ENCODE data around the gene CEMIP. TPM values are rescaled to one million over a fixed set of nuclear protein-coding genes. Genes with fewer than 3 reads are reported as not detected.

The CEMIP gene
- total and polyA plus RNA-seq, 2 of the 13 experiments (the other 11 are each of a cell fraction or from before 2014, with no cell fraction given), result 4.3 to 28.5 TPM

GRCh38 chr15:80967451-80967850 is 188.3 kb downstream of the CEMIP start (continued):
- TF ChIP-seq HNRNPUL1 (IDR thresholded peaks at IDR 0.05; ENCODE audit: low read depth, low read length), result no peak

DNA sequence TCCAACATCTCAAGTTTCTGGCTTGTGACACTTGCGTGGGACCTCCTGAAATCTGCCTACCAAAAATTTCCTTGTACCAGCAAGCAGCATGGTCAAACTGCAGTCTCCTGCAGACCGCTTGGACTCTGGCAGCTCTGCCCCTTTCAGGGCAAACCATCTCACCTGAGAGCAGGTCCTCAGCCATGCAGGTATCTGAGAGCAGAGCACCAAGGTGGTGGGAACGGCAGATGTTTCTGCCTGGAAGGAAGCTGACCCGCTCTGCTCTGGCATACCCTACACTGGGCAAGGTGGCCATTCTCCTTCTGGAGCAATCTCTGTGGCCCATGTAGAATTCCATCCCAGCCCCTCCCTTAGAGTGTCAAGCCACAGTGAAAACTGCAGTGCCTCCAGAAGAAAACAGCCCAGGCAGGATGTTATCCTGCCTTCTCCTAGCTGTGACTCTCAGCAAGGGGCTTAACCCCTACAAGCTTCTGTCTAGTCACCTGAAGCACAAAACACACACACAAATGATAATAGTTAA is 188.9 kb downstream of the CEMIP start:
- CTCF ChIA-PET (ENCODE audit: low intra/inter-chr PET ratio, low total read pairs), result no interaction called here
- Histone ChIP-seq H3K4me2 (ENCODE audit: low read depth, low read length) (no peak overlapping the region), H3K4me3 (replicated peaks in 1 of 3; ENCODE audit: insufficient read depth in 1 of 3, low read depth in 2 of 3, low read length in 3 of 3) (no peak overlapping the region), H3K79me2 (ENCODE audit: insufficient read depth, low read length) (no peaks in the 10 kb centered on the region), H4K20me1 (ENCODE audit: insufficient read depth, low read length) (no peaks in the 10 kb centered on the region), H3K36me3 (replicated peaks in 1 of 2; ENCODE audit: control insufficient read depth in 1 of 2, insufficient read depth in 2 of 2, low read length in 2 of 2) (no peaks in the 10 kb centered on the region), H2AFZ (ENCODE audit: low read length) (no peak overlapping the region), H3K27me3 (ENCODE audit: control insufficient read depth in 1 of 2, insufficient read depth in 2 of 2, low read length in 2 of 2) (no peaks in the 10 kb centered on the region), H3K9me3 (ENCODE audit: low read length) (no peaks in the 10 kb centered on the region), H3K9ac (ENCODE audit: insufficient read depth, low read depth, low read length) (no peak overlapping the region), H3K27ac (ENCODE audit: extremely low read length, insufficient read depth, low read length) (no peak overlapping the region), H3K4me1 (ENCODE audit: insufficient read depth, low read length) (no peaks in the 10 kb centered on the region)
- intact Hi-C loops (cut with micrococcal nuclease; ENCODE audit: unreplicated experiment), result no loop called here
- in situ Hi-C loops (cut with HindIII; ENCODE audit: extremely low pct_ligation_motif_present, low pct_unique_long_range_greater_than_20kb), result loop anchor here (25.0 kb wide), 1 partner anchor 506 kb away; no protein-coding TSS in a partner anchor
- no peak for ATAC-seq
- BruUV-seq (replicated peaks), result no TSS peak
- no peak for DNase-seq (ENCODE audit: low spot score)
- TF ChIP-seq ZNF7 (CRISPR knock-in tag; IDR thresholded peaks at IDR 0.05) (no peak), ZNF607 (CRISPR knock-in tag; IDR thresholded peaks at IDR 0.05; ENCODE audit: borderline replicate concordance) (no peak), HCFC1 (IDR thresholded peaks at IDR 0.05; ENCODE audit: low read depth, low read length) (no peak), NFE2L2 (IDR thresholded peaks at IDR 0.05; ENCODE audit: low read length) (no peak), ZNF317 (CRISPR knock-in tag; IDR thresholded peaks at IDR 0.05) (no peak), TBL1XR1 (IDR thresholded peaks at IDR 0.05; ENCODE audit: borderline replicate concordance, low read length, partially characterized antibody) (no peak), ZSCAN20 (CRISPR knock-in tag; IDR thresholded peaks at IDR 0.05; ENCODE audit: borderline replicate concordance) (no peak), LBX2 (CRISPR knock-in tag; IDR thresholded peaks at IDR 0.05; ENCODE audit: borderline replicate concordance) (no peak), REL (CRISPR knock-in tag; conservative IDR thresholded peaks at IDR 0.05) (no peak)
- FAIRE-seq, result no peak
- POLR2A ChIA-PET, result interaction anchor here (1.5 kb wide), 1 partner anchor 14 kb away, joined by 3 read pairs; no protein-coding TSS in a partner anchor
- WGBS (ENCODE audit: low lambda C conversion rate), result 100% methylated on average over 1 of the region's 4 CpGs
